Activated naive CD4-positive, alpha-beta T cell treated with anti-CD3 and anti-CD28 coated beads, Interleukin-2, amount 50 U/mL, for 24 hours (primary cell): ENCODE results near the gene OR2S2.

Experiments used
- H3K27ac Mint-ChIP-seq: one replicate; pipeline ENCODE4 v1.8.0; 2021; ENCODE audit warnings: mild to moderate bottlenecking, mixed read lengths
- H3K27me3 Mint-ChIP-seq: one replicate; pipeline ENCODE4 v1.8.0; 2021; ENCODE audit warnings: mixed read lengths
- H3K36me3 Mint-ChIP-seq: one replicate; pipeline ENCODE4 v1.8.0; 2021; ENCODE audit warnings: mixed read lengths
- H3K4me1 Mint-ChIP-seq: one replicate; pipeline ENCODE4 v1.8.0; 2021; ENCODE audit warnings: mixed read lengths
- H3K4me3 Mint-ChIP-seq: one replicate; pipeline ENCODE4 v1.8.0; 2021; ENCODE audit warnings: mild to moderate bottlenecking, mixed read lengths
- H3K9me3 Mint-ChIP-seq: one replicate; pipeline ENCODE4 v1.8.0; 2021; ENCODE audit warnings: mixed read lengths

Gene OR2S2

GRCh38 chr9:35910613-35911359 is 47.2 kb downstream of the OR2S2 start:
- H3K4me3 Mint-ChIP-seq, result peak overlapping the region; percentile 74
- peak overlapping the region; percentile 90 for H3K27ac Mint-ChIP-seq
- no peaks in the 10 kb centered on the region for H3K9me3 Mint-ChIP-seq

GRCh38 chr9:35909687-35910612 is 48.0 kb downstream of the OR2S2 start:
- H3K27ac Mint-ChIP-seq, result no peak overlapping the region
- H3K4me1 Mint-ChIP-seq, result peaks cover 64% of the 10 kb centered on the region
- no peaks in the 10 kb centered on the region for H3K27me3 Mint-ChIP-seq
- no peak overlapping the region for H3K4me3 Mint-ChIP-seq
- no peaks in the 10 kb centered on the region for H3K36me3 Mint-ChIP-seq
- H3K9me3 Mint-ChIP-seq, result no peaks in the 10 kb centered on the region

More at GRCh38 chr9:35910613-35911359, 47.2 kb downstream of the OR2S2 start:
- H3K4me1 Mint-ChIP-seq, result peaks cover 60% of the 10 kb centered on the region
- no peaks in the 10 kb centered on the region for H3K27me3 Mint-ChIP-seq
- H3K36me3 Mint-ChIP-seq, result no peaks in the 10 kb centered on the region

GRCh38 chr9:35909274-35909673 is 48.7 kb downstream of the OR2S2 start, which contains the start of gene SPAAR:
Gene SPAAR (plus strand): TSS chr9:35909490. CDS start chr9:35910464, 974 bp downstream.
- Mint-ChIP-seq H3K9me3 (no peaks in the 10 kb centered on the region), H3K27ac (peak within 1 kb of the TSS; percentile 65), H3K27me3 (no peaks in the 10 kb centered on the region), H3K4me3 (peak within 1 kb of the TSS; percentile 58), H3K4me1 (peaks cover 64% of the 10 kb centered on the region), H3K36me3 (no peaks in the 10 kb centered on the region)

- no peaks in the 10 kb centered on the region for H3K27me3 Mint-ChIP-seq
- no peaks in the 10 kb centered on the region for H3K9me3 Mint-ChIP-seq
- peaks cover 69% of the 10 kb centered on the region for H3K4me1 Mint-ChIP-seq
- H3K4me3 Mint-ChIP-seq, result peak overlapping the region; percentile 58
- H3K27ac Mint-ChIP-seq, result peak overlapping the region; percentile 65
- H3K36me3 Mint-ChIP-seq, result no peaks in the 10 kb centered on the region
Measured at GRCh38 chr9:35908504-35909125, 49.3 kb downstream of the OR2S2 start.

- no peak overlapping the region for H3K27ac Mint-ChIP-seq
- H3K27me3 Mint-ChIP-seq, result no peaks in the 10 kb centered on the region
- peaks cover 73% of the 10 kb centered on the region for H3K4me1 Mint-ChIP-seq
- no peaks in the 10 kb centered on the region for H3K9me3 Mint-ChIP-seq
- no peaks in the 10 kb centered on the region for H3K36me3 Mint-ChIP-seq
- H3K4me3 Mint-ChIP-seq, result peak overlapping the region; percentile 42
Measured at GRCh38 chr9:35907711-35908503, 50.0 kb downstream of the OR2S2 start.
